ENCODE measurements around the gene GLYR1. TPM values are rescaled to one million over a fixed set of nuclear protein-coding genes. Genes with fewer than 3 reads are reported as not detected.

Gene GLYR1
- polyA plus RNA-seq, 1 donor from 2014 or later: 78.6 TPM

DNA sequence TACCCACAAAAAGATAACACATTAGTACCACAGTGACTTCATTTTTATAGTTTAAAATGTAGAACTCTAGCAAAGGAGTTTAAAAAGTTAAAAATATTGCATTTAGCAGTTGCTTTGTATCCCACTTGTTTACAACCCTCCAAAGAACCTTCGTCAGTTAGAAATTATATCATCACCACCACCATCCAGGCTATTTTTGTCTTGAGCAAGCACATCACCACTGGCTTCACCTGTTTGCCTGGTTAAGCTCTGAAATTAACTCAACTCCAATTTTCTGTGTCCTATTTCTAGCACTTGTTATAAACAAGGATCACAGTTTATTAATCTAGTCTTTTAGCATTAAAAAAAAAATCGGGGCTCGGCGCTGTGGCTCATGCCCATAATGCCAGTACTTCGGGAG, 6.1 kb downstream of the GLYR1 start:
- H3K9ac ChIP-seq (ENCODE audit: low read length): no peak overlapping the region
- H3K9me2 ChIP-seq (ENCODE audit: insufficient read depth, low read length): no peaks in the 10 kb centered on the region

DNA sequence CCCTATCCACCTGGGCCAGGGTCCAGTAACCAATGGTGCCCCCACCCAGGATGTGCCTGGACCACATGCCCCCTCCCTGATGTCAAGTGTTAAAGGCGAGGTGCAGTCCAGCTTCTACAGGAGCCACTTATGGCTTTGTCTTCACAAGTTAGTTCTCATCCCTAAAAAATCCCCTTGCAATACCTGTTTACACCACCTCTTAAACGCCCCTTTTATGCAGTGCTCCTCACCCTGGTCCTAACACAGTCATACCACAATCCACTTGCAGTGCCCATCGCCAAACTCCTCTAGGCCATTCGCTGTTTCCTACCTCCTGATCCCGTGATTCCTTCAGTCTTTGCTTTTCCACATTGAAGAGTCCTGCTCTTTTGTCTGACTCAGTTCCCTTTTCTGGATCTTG, 7.1 kb downstream of the GLYR1 start:
- H3K4me3 ChIP-seq (ENCODE audit: low read length): no peak overlapping the region
- H3K79me2 ChIP-seq (replicated peaks; ENCODE audit: insufficient read depth, low read length): peaks cover 5% of the 10 kb centered on the region

More for the DNA sequence above, 6.1 kb downstream of the GLYR1 start:
- no peak overlapping the region for H3K4me3 ChIP-seq (ENCODE audit: low read length)
- H3K9me3 ChIP-seq (ENCODE audit: low read length): no peaks in the 10 kb centered on the region
- no peak overlapping the region for H3K27ac ChIP-seq (ENCODE audit: low read length)
- H3K4me2 ChIP-seq (ENCODE audit: low read length): no peak overlapping the region
- H3F3A ChIP-seq (ENCODE audit: insufficient read depth, low read length, poor library complexity, severe bottlenecking): no peaks in the 10 kb centered on the region
- TF ChIP-seq SMC3 (conservative IDR thresholded peaks at IDR 0.05; ENCODE audit: poor library complexity) (no peak), POLR2AphosphoS5 (IDR thresholded peaks at IDR 0.05) (no peak), EP300 (conservative IDR thresholded peaks at IDR 0.05; ENCODE audit: poor library complexity, severe bottlenecking) (no peak), EZH2 (IDR thresholded peaks at IDR 0.05; ENCODE audit: borderline replicate concordance, insufficient read depth, low read length, poor library complexity, severe bottlenecking) (no peak), TAF1 (IDR thresholded peaks at IDR 0.05; ENCODE audit: low read depth) (no peak), MXI1 (conservative IDR thresholded peaks at IDR 0.05; ENCODE audit: poor library complexity, severe bottlenecking) (no peak), RAD21 (conservative IDR thresholded peaks at IDR 0.05) (no peak)
- TF ChIP-seq, protein P1, sequence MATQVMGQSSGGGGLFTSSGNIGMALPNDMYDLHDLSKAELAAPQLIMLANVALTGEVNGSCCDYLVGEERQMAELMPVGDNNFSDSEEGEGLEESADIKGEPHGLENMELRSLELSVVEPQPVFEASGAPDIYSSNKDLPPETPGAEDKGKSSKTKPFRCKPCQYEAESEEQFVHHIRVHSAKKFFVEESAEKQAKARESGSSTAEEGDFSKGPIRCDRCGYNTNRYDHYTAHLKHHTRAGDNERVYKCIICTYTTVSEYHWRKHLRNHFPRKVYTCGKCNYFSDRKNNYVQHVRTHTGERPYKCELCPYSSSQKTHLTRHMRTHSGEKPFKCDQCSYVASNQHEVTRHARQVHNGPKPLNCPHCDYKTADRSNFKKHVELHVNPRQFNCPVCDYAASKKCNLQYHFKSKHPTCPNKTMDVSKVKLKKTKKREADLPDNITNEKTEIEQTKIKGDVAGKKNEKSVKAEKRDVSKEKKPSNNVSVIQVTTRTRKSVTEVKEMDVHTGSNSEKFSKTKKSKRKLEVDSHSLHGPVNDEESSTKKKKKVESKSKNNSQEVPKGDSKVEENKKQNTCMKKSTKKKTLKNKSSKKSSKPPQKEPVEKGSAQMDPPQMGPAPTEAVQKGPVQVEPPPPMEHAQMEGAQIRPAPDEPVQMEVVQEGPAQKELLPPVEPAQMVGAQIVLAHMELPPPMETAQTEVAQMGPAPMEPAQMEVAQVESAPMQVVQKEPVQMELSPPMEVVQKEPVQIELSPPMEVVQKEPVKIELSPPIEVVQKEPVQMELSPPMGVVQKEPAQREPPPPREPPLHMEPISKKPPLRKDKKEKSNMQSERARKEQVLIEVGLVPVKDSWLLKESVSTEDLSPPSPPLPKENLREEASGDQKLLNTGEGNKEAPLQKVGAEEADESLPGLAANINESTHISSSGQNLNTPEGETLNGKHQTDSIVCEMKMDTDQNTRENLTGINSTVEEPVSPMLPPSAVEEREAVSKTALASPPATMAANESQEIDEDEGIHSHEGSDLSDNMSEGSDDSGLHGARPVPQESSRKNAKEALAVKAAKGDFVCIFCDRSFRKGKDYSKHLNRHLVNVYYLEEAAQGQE (IDR thresholded peaks at IDR 0.05; ENCODE audit: borderline replicate concordance): no peak
- TF ChIP-seq, protein P2, sequence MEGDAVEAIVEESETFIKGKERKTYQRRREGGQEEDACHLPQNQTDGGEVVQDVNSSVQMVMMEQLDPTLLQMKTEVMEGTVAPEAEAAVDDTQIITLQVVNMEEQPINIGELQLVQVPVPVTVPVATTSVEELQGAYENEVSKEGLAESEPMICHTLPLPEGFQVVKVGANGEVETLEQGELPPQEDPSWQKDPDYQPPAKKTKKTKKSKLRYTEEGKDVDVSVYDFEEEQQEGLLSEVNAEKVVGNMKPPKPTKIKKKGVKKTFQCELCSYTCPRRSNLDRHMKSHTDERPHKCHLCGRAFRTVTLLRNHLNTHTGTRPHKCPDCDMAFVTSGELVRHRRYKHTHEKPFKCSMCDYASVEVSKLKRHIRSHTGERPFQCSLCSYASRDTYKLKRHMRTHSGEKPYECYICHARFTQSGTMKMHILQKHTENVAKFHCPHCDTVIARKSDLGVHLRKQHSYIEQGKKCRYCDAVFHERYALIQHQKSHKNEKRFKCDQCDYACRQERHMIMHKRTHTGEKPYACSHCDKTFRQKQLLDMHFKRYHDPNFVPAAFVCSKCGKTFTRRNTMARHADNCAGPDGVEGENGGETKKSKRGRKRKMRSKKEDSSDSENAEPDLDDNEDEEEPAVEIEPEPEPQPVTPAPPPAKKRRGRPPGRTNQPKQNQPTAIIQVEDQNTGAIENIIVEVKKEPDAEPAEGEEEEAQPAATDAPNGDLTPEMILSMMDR (IDR thresholded peaks at IDR 0.05; ENCODE audit: poor library complexity, severe bottlenecking): no peak
- peaks cover 16% of the 10 kb centered on the region for H3K79me2 ChIP-seq (replicated peaks; ENCODE audit: insufficient read depth, low read length)
- no peaks in the 10 kb centered on the region for H3K27me3 ChIP-seq (ENCODE audit: insufficient read depth, low read depth, low read length)
- H3K36me3 ChIP-seq (ENCODE audit: insufficient read depth, low read length): no peaks in the 10 kb centered on the region
- H4K20me1 ChIP-seq (ENCODE audit: insufficient read depth): no peaks in the 10 kb centered on the region
- no peak overlapping the region for H2AFZ ChIP-seq (ENCODE audit: low read depth, low read length)

More for the DNA sequence above, 7.1 kb downstream of the GLYR1 start:
- TF ChIP-seq POLR2AphosphoS5 (IDR thresholded peaks at IDR 0.05) (no peak), EZH2 (IDR thresholded peaks at IDR 0.05; ENCODE audit: borderline replicate concordance, insufficient read depth, low read length, poor library complexity, severe bottlenecking) (no peak)
- TF ChIP-seq, protein P1 (IDR thresholded peaks at IDR 0.05; ENCODE audit: borderline replicate concordance): no peak
- Histone ChIP-seq H3K9me2 (ENCODE audit: insufficient read depth, low read length) (no peaks in the 10 kb centered on the region), H3K9ac (ENCODE audit: low read length) (no peak overlapping the region), H3K4me2 (ENCODE audit: low read length) (no peak overlapping the region), H3K9me3 (ENCODE audit: low read length) (no peaks in the 10 kb centered on the region), H3F3A (ENCODE audit: insufficient read depth, low read length, poor library complexity, severe bottlenecking) (no peaks in the 10 kb centered on the region), H3K27me3 (ENCODE audit: insufficient read depth, low read depth, low read length) (no peaks in the 10 kb centered on the region), H4K20me1 (ENCODE audit: insufficient read depth) (no peaks in the 10 kb centered on the region), H3K27ac (ENCODE audit: low read length) (no peak overlapping the region), H2AFZ (ENCODE audit: low read depth, low read length) (no peak overlapping the region), H3K36me3 (ENCODE audit: insufficient read depth, low read length) (no peaks in the 10 kb centered on the region)

Measured in neural cell (in vitro differentiated cells).